B cell (primary cell): Measurements from ENCODE around the gene ST3GAL3. TPM values are rescaled to one million over a fixed set of nuclear protein-coding genes. Genes with fewer than 3 reads are reported as not detected.

Experiments
- ATAC-seq: fragments of 200-7000 bp; cut with Tn5 transposase; one replicate; pipeline ENCODE4 v1.10.0; 2021; ENCODE audit warnings: low read depth, mild to moderate bottlenecking, moderate number of reproducible peaks, moderate library complexity
- CTCF ChIA-PET: fragments of 350-600 bp; sonication (Branson Sonifier 250); formaldehyde crosslinking; loops from one replicate; lab custom pipeline; 2021; ENCODE audit warnings: antibody characterized with exemption, inconsistent platforms; lab: Charles Lee
- POLR2A ChIA-PET: fragments of 350-600 bp; sonication (Branson Sonifier 250); formaldehyde crosslinking; loops from one replicate; lab custom pipeline; 2021; ENCODE audit warnings: antibody characterized with exemption; lab: Charles Lee
- DNase-seq: peaks from one replicate; pipeline ENCODE4 v3.0.0; 2013
- H2AFZ ChIP-seq: 2 replicates; pipeline ENCODE4 v1.6.1; 2012; ENCODE audit warnings: mild to moderate bottlenecking, low read depth, low read length; ENCODE audit not compliant: insufficient read depth, poor library complexity, severe bottlenecking
- H3K27ac ChIP-seq, 2 donors: 1 replicate in 1 of 2; 2 replicates in 1 of 2; pipeline ENCODE4 v1.5.1; 2012 to 2013; ENCODE audit warnings: low read length in 2 of 2, mild to moderate bottlenecking in 2 of 2, moderate library complexity in 1 of 2
- H3K27me3 ChIP-seq, 4 experiments: fragments of 200-600 bp in 1 of 4; sonication (generic) in 1 of 4; replicated peaks in 1 of 4; 1 replicate in 2 of 4; 2 replicates in 2 of 4; pipeline versions ENCODE4 v1.6.1 to v1.7.0; 2013 to 2016; ENCODE audit warnings: low read length in 3 of 4, mild to moderate bottlenecking in 2 of 4, mixed read lengths in 1 of 4, moderate library complexity in 1 of 4; ENCODE audit not compliant: insufficient read depth in 4 of 4, control insufficient read depth in 3 of 4; ENCODE audit errors: control extremely low read depth in 1 of 4
- H3K36me3 ChIP-seq, 2 experiments: replicated peaks in 1 of 2; 1 replicate in 1 of 2; 2 replicates in 1 of 2; pipeline versions ENCODE4 v1.6.1 to v1.7.1; 2013; ENCODE audit warnings: low read length in 1 of 2; ENCODE audit not compliant: insufficient read depth in 2 of 2, control insufficient read depth in 1 of 2; ENCODE audit errors: control extremely low read depth in 1 of 2, extremely low read depth in 1 of 2
- H3K4me1 ChIP-seq, 2 donors: fragments of 200-600 bp in 1 of 2; sonication (generic) in 1 of 2; 1 replicate in 1 of 2; 2 replicates in 1 of 2; pipeline versions ENCODE4 v1.5.1 to v1.6.1; 2013 to 2017; ENCODE audit warnings: low read length in 2 of 2; ENCODE audit not compliant: control insufficient read depth in 2 of 2, insufficient read depth in 2 of 2
- H3K4me2 ChIP-seq: replicated peaks from 2 replicates; pipeline ENCODE3; 2012; ENCODE audit warnings: mild to moderate bottlenecking, low read depth, low read length; ENCODE audit not compliant: poor library complexity, severe bottlenecking
- H3K4me3 ChIP-seq, 5 experiments: fragments of 200-600 bp in 1 of 5; sonication (generic) in 1 of 5; 1 replicate in 3 of 5; 2 replicates in 2 of 5; pipeline versions ENCODE4 v1.5.1 to v1.7.0; 2011 to 2016; ENCODE audit warnings: low read length in 4 of 5, mild to moderate bottlenecking in 4 of 5, low read depth in 2 of 5, control low read depth in 1 of 5, moderate library complexity in 1 of 5; ENCODE audit not compliant: insufficient read depth in 1 of 5; ENCODE audit errors: control extremely low read depth in 1 of 5, extremely low read depth in 1 of 5
- H3K79me2 ChIP-seq: fragments of 200-600 bp; sonication (generic); one replicate; pipeline ENCODE4 v1.6.0; 2016; ENCODE audit warnings: low read length; ENCODE audit not compliant: control insufficient read depth, insufficient read depth
- H3K9ac ChIP-seq: fragments of 200-600 bp; sonication (generic); 2 replicates; pipeline ENCODE4 v1.6.1; 2017; ENCODE audit warnings: mild to moderate bottlenecking, low read length, moderate library complexity
- H3K9me3 ChIP-seq, 3 donors: one replicate each; pipeline versions ENCODE4 v1.6.1 to v1.7.1; 2013; ENCODE audit warnings: low read length in 2 of 3; ENCODE audit not compliant: control insufficient read depth in 2 of 3, insufficient read depth in 1 of 3; ENCODE audit errors: control extremely low read depth in 1 of 3
- H4K20me1 ChIP-seq: 2 replicates; pipeline ENCODE4 v1.6.0; 2012; ENCODE audit warnings: mild to moderate bottlenecking, low read length; ENCODE audit not compliant: insufficient read depth, control insufficient read depth, poor library complexity, severe bottlenecking
- H3K27ac Mint-ChIP-seq: one replicate; pipeline ENCODE4 v1.8.0; 2021; ENCODE audit warnings: mixed read lengths
- H3K27me3 Mint-ChIP-seq: one replicate; pipeline ENCODE4 v1.8.0; 2021; ENCODE audit warnings: mixed read lengths
- H3K4me1 Mint-ChIP-seq: one replicate; pipeline ENCODE4 v1.8.0; 2021; ENCODE audit warnings: mixed read lengths
- H3K4me3 Mint-ChIP-seq: one replicate; pipeline ENCODE4 v1.8.0; 2021; ENCODE audit warnings: mixed read lengths
- H3K9me3 Mint-ChIP-seq: one replicate; pipeline ENCODE4 v1.8.0; 2022; ENCODE audit warnings: mixed read lengths; ENCODE audit not compliant: insufficient read depth
- EZH2 ChIP-seq: IDR thresholded peaks from 2 replicates; pipeline ENCODE4 v1.6.1; 2012; ENCODE audit warnings: borderline replicate concordance, low read depth, mild to moderate bottlenecking, moderate library complexity, low read length; ENCODE audit not compliant: insufficient read depth, poor library complexity, severe bottlenecking
- WGBS: methylation state at CpG from one replicate; pipeline ENCODE4 v1.1.5; 2013; ENCODE audit warnings: missing lambda C conversion rate; ENCODE audit not compliant: insufficient coverage; 5-methylcytosine and 5-hydroxymethylcytosine counted together
- intact Hi-C: fragments of 100-400 bp; cut with micrococcal nuclease; formaldehyde crosslinking; loops from one replicate; pipeline ENCODE4 v1.10.0; 2022
- polyA plus RNA-seq: library from polyadenylated mRNA; depleted of rRNA; stranded (reverse); fragments of >200 nt; gene quantifications from 2 replicates; pipeline ENCODE4 v1.2.3, GENCODE V29; 2012
- total RNA-seq, 2 donors: library from RNA; stranded (reverse); fragments of 120-200 nt in 1 of 2; gene quantifications; 1 replicate in 1 of 2; 2 replicates in 1 of 2; pipeline versions ENCODE4 v1.2.3 to v1.2.4, GENCODE V29; 2013 to 2022
- TF ChIP-seq, protein P1 (sequence below): fragments of 200-600 bp; IDR thresholded peaks from one replicate; pipeline ENCODE4 v1.8.0; 2022; ENCODE audit warnings: antibody characterized with exemption, mild to moderate bottlenecking

The ST3GAL3 gene
- total and polyA plus RNA-seq, 2 donors (not counting 1 experiment from before 2014, with no cell fraction given): 16.8 to 31.4 TPM

DNA sequence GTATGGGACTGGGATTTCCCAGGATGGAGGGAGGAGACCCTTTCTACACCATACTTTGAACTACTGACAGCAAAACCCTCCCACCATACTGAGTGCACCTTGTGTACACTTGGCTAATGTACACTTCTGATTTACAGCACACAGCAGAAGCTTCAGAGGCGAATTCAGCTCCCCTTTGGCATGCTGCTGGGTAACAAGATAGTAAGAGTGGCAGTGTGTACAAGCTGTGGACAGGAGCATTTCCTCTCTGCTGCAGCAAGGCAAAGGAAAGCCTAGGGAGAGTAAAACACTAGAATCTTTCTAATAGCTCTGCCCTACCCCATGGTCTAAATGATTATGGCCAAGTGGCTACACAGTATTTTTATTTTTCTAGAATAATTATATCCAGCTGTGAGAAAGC is 142.3 kb downstream of the ST3GAL3 start:
- Mint-ChIP-seq H3K27me3 (no peaks in the 10 kb centered on the region), H3K4me1 (peaks cover 10% of the 10 kb centered on the region), H3K9me3 (no peaks in the 10 kb centered on the region), H3K27ac (no peak overlapping the region), H3K4me3 (no peak overlapping the region)
- no peak for TF ChIP-seq EZH2
- TF ChIP-seq, protein P1, sequence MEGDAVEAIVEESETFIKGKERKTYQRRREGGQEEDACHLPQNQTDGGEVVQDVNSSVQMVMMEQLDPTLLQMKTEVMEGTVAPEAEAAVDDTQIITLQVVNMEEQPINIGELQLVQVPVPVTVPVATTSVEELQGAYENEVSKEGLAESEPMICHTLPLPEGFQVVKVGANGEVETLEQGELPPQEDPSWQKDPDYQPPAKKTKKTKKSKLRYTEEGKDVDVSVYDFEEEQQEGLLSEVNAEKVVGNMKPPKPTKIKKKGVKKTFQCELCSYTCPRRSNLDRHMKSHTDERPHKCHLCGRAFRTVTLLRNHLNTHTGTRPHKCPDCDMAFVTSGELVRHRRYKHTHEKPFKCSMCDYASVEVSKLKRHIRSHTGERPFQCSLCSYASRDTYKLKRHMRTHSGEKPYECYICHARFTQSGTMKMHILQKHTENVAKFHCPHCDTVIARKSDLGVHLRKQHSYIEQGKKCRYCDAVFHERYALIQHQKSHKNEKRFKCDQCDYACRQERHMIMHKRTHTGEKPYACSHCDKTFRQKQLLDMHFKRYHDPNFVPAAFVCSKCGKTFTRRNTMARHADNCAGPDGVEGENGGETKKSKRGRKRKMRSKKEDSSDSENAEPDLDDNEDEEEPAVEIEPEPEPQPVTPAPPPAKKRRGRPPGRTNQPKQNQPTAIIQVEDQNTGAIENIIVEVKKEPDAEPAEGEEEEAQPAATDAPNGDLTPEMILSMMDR: no peak
- peaks cover 0 to 2% of the 10 kb centered on the region in 2 experiments for H3K36me3 ChIP-seq
- ATAC-seq: no peak
- ChIA-PET POLR2A (no interaction called here), CTCF (no interaction called here)
- no peak overlapping the region for H3K27ac ChIP-seq
- peaks cover 0 to 9% of the 10 kb centered on the region in 2 donors for H3K4me1 ChIP-seq
- no peak overlapping the region for H3K4me3 ChIP-seq
- WGBS: no CpG with 5 or more reads among the region's 1 CpG
- no peaks in the 10 kb centered on the region for H4K20me1 ChIP-seq
- no peaks in the 10 kb centered on the region for H3K27me3 ChIP-seq
- H3K79me2 ChIP-seq: no peaks in the 10 kb centered on the region
- no peak for DNase-seq
- no peak overlapping the region for H3K4me2 ChIP-seq
- H2AFZ ChIP-seq: no peak overlapping the region
- H3K9me3 ChIP-seq: no peaks in the 10 kb centered on the region
- intact Hi-C loops: no loop called here
- H3K9ac ChIP-seq: no peak overlapping the region

DNA sequence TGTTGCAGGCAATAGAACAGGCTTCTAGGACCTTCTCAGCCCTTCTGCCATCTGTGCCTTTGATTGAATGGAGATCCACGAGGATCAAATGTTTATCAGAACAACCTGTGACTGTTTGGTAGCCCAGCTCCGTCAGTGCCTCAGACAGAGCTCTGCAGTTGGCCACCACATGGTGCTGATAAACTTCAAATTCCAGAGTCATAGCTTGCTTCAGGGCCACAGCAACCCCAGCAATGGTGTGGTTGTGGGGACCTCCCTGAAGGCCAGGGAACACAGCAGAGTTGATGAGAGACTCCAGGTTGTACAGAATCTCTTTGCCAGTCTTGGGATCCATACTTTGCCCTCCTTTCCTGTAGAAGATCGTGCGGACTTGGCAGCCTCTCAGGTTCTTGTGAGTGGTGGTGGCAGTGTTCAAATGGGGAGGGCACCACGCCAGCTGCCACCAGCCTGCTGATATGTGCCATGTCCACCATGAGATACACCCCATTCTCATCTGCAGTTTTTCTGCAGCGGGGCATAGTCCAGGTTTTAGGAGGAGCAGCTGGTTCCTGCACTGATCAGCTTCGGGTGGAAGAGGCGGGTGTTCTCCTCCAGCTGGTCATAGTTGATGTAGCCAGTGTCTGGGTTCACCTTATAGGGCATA is 143.4 kb downstream of the ST3GAL3 start:
- no peak for ATAC-seq
- no peak overlapping the region for H3K4me2 ChIP-seq
- no peak overlapping the region for H2AFZ ChIP-seq
- H3K79me2 ChIP-seq: no peaks in the 10 kb centered on the region
- no peaks in the 10 kb centered on the region for H3K9me3 ChIP-seq
- Mint-ChIP-seq H3K27me3 (no peaks in the 10 kb centered on the region), H3K27ac (no peak overlapping the region), H3K4me1 (peaks cover 10% of the 10 kb centered on the region), H3K9me3 (no peaks in the 10 kb centered on the region), H3K4me3 (no peak overlapping the region)
- no peaks in the 10 kb centered on the region for H4K20me1 ChIP-seq
- H3K27me3 ChIP-seq: no peaks in the 10 kb centered on the region
- no peak overlapping the region for H3K4me3 ChIP-seq
- intact Hi-C loops: no loop called here
- 98% methylated on average over 5 of the region's 8 CpGs for WGBS
- DNase-seq: no peak
- no peak overlapping the region for H3K27ac ChIP-seq
- peaks cover 0 to 9% of the 10 kb centered on the region in 2 donors for H3K4me1 ChIP-seq
- TF ChIP-seq EZH2: no peak
- TF ChIP-seq, protein P1: no peak
- no peak overlapping the region for H3K9ac ChIP-seq
- ChIA-PET CTCF (interaction anchor here (0.8 kb wide), 1 partner anchor 12 kb away, joined by 3 read pairs; no protein-coding TSS in a partner anchor), POLR2A (no interaction called here)
- H3K36me3 ChIP-seq: peaks cover 0 to 5% of the 10 kb centered on the region in 2 experiments
